MCF 10A (cell line): ENCODE results near the gene SRD5A1. TPM values are rescaled to one million over a fixed set of nuclear protein-coding genes. Genes with fewer than 3 reads are reported as not detected.
A peak's percentile ranks its signal among the peaks of the same experiment; 100 is the strongest.

ENCODE experiments used
- BruUV-seq: library from RNA; stranded (reverse); fragments of 400-500 nt; replicated peaks from 2 replicates; lab custom pipeline; 2021; lab: Mats Ljungman, UMichigan
- CTCF ChIA-PET: fragments of 300-600 bp; sonication (Branson Sonifier 250); formaldehyde crosslinking; extraction: SDS; loops from one replicate; lab custom pipeline; 2021; ENCODE audit warnings: antibody characterized with exemption, inconsistent platforms; lab: Yijun Ruan, JAX
- POLR2A ChIA-PET: fragments of 300-600, 350-650 bp; sonication (Branson Sonifier 250); formaldehyde crosslinking; extraction: SDS; loops from one replicate; lab custom pipeline; 2020; ENCODE audit warnings: antibody characterized with exemption, inconsistent platforms; lab: Yijun Ruan, JAX
- DNase-seq: peaks from one replicate; pipeline ENCODE4 v3.0.0-alpha.2; 2018; ENCODE audit not compliant: unreplicated experiment
- H3K27ac Mint-ChIP-seq: one replicate; pipeline ENCODE4 v1.8.0; 2022; ENCODE audit warnings: mild to moderate bottlenecking, low read depth, mixed read lengths; ENCODE audit not compliant: unreplicated experiment
- H3K27me3 Mint-ChIP-seq: one replicate; pipeline ENCODE4 v1.8.0; 2022; ENCODE audit warnings: mixed read lengths; ENCODE audit not compliant: insufficient read depth, unreplicated experiment
- H3K36me3 Mint-ChIP-seq: one replicate; pipeline ENCODE4 v1.8.0; 2022; ENCODE audit warnings: mild to moderate bottlenecking, moderate library complexity, mixed read lengths; ENCODE audit not compliant: insufficient read depth, unreplicated experiment
- H3K4me1 Mint-ChIP-seq: one replicate; pipeline ENCODE4 v1.8.0; 2022; ENCODE audit warnings: mixed read lengths; ENCODE audit not compliant: insufficient read depth, unreplicated experiment
- H3K4me3 Mint-ChIP-seq: one replicate; pipeline ENCODE4 v1.8.0; 2022; ENCODE audit warnings: mild to moderate bottlenecking, moderate library complexity, mixed read lengths; ENCODE audit not compliant: unreplicated experiment
- H3K9me3 Mint-ChIP-seq: one replicate; pipeline ENCODE4 v1.8.0; 2022; ENCODE audit warnings: mixed read lengths; ENCODE audit not compliant: unreplicated experiment
- CTCF ChIP-seq: fragments of 200-600 bp; IDR thresholded peaks from one replicate; pipeline ENCODE4 v1.8.0; 2022; ENCODE audit warnings: antibody characterized with exemption, mild to moderate bottlenecking; ENCODE audit not compliant: unreplicated experiment
- intact Hi-C: fragments of 100-400 bp; cut with micrococcal nuclease; formaldehyde crosslinking; loops from 2 replicates; pipeline ENCODE4 v1.14.1; 2022
- total RNA-seq: library from RNA; stranded (reverse); gene quantifications from 2 replicates; pipeline ENCODE4 v1.2.3, GENCODE V29; 2022

Gene SRD5A1
- total RNA-seq, 1 experiment from 2014 or later, result 12.4 TPM

DNA sequence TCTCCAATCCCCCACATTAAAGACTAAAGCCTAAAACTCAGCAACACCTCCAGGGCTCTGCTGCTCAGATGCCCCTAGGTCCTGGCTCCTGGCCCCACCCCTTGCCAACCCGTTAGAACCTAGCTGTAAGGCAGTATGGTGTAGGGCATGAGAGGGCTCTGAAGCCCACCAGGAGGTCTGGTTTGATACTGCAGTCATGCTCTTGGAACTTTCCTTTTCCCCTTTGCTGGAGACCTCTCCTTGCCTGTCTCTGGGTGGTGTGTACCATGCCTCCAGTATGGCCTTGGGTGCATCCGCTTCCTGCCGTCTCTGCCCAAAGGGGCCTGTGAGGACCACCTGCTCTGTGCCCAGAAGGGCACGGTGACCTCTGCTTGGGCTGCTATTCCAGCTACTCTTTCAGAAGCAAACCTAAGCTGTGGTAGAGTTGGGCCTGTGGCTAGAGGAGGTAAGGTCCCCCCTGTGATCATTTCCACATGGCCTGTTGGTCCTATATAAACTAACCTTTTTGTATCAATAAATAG, 83.4 kb downstream of the SRD5A1 start:
- ChIA-PET CTCF (interaction anchor here (0.6 to 1.8 kb wide), 7 partner anchors 11 to 1295 kb away, joined by 3 to 6 read pairs (median 4); no protein-coding TSS in a partner anchor), POLR2A (interaction anchor here (1.2 to 1.7 kb wide), 4 partner anchors 14 to 84 kb away, joined by 3 to 9 read pairs (median 4); partner anchors contain the start of genes NSUN2 and SRD5A1)
- intact Hi-C loops, result no loop called here
- H3K36me3 Mint-ChIP-seq, result peaks cover 10% of the 10 kb centered on the region
- no peak for TF ChIP-seq CTCF
- no peak for DNase-seq
- peak overlapping the region; percentile 64 for H3K27ac Mint-ChIP-seq
- no peaks in the 10 kb centered on the region for H3K27me3 Mint-ChIP-seq
- peaks cover 52% of the 10 kb centered on the region for H3K4me1 Mint-ChIP-seq
- H3K9me3 Mint-ChIP-seq, result no peaks in the 10 kb centered on the region
- no TSS peak for BruUV-seq
- peak overlapping the region; percentile 78 for H3K4me3 Mint-ChIP-seq

GRCh38 chr5:6717247-6717646, 84.0 kb downstream of the SRD5A1 start:
- H3K27ac Mint-ChIP-seq, result no peak overlapping the region
- no peak for TF ChIP-seq CTCF
- no peaks in the 10 kb centered on the region for H3K9me3 Mint-ChIP-seq
- CTCF ChIA-PET, result interaction anchor here (0.6 to 1.8 kb wide), 7 partner anchors 10 to 1097 kb away, joined by 3 to 7 read pairs (median 5); partner anchors contain the start of genes NSUN2 and SRD5A1
- intact Hi-C loops, result no loop called here
- H3K4me1 Mint-ChIP-seq, result peaks cover 55% of the 10 kb centered on the region
- no peaks in the 10 kb centered on the region for H3K27me3 Mint-ChIP-seq
- no peak for DNase-seq
- POLR2A ChIA-PET, result interaction anchor here (1.2 to 1.7 kb wide), 4 partner anchors 13 to 84 kb away, joined by 3 to 9 read pairs (median 4); partner anchors contain the start of genes NSUN2 and SRD5A1
- H3K36me3 Mint-ChIP-seq, result peaks cover 11% of the 10 kb centered on the region
- peak overlapping the region; percentile 78 for H3K4me3 Mint-ChIP-seq
- BruUV-seq, result no TSS peak

DNA sequence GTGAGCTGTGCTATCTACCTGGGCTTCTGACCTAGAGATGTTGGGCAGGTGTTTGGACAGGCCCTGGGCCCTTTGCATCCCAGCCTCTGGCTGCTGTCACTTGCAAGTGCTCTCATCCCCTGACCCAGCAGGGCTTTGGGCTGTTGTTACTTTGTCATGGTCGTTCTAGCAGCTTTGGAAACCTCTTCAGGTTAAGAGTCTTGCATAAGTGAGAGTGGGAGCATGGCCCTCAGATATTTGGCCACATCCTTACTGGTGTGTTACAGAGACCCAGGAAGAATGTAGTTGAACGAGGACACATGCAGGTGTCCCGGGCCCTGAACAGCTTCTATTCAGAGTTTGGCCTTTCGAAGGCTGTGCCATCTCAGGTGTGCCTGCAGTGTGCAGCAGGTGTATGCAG, 84.4 kb downstream of the SRD5A1 start:
- DNase-seq, result no peak
- TF ChIP-seq CTCF, result no peak
- Mint-ChIP-seq H3K4me1 (peaks cover 55% of the 10 kb centered on the region), H3K36me3 (peaks cover 11% of the 10 kb centered on the region), H3K4me3 (no peak overlapping the region), H3K27ac (no peak overlapping the region), H3K27me3 (no peaks in the 10 kb centered on the region), H3K9me3 (no peaks in the 10 kb centered on the region)
- intact Hi-C loops, result no loop called here
- ChIA-PET CTCF (interaction anchor here (0.8 to 1.8 kb wide), 5 partner anchors 10 to 85 kb away, joined by 3 to 7 read pairs (median 5); partner anchors contain the start of genes NSUN2 and SRD5A1), POLR2A (interaction anchor here (1.2 to 1.7 kb wide), 4 partner anchors 13 to 85 kb away, joined by 3 to 9 read pairs (median 4); partner anchors contain the start of genes NSUN2 and SRD5A1)
- BruUV-seq, result no TSS peak

DNA sequence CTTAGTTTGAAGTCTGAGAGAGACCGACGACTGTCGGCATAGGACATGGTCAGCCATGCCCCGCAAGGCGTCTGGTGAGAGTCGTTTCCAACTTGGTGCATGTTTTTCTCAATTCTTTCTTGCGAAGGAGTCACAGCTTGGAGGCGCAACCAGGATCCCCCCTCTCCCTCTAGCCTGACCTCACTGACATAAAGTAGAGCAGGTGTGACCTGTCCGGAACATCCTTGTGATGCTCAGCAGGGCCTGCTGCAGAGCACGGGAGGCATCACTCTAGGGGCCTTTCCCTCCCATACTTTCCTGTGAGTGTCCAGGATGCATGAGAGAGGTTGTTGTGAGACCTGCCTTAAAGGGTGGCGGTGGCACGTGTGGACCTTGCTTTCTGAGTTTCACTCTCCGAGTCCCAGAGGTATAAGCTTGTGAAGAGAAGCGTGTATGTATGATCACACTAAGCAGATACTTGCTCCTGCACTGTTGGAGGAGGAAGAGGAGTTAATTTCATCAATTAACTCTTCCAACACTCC, 85.0 kb downstream of the SRD5A1 start:
- DNase-seq, result no peak
- Mint-ChIP-seq H3K36me3 (peaks cover 13% of the 10 kb centered on the region), H3K9me3 (no peaks in the 10 kb centered on the region), H3K4me1 (peaks cover 57% of the 10 kb centered on the region), H3K27me3 (no peaks in the 10 kb centered on the region), H3K4me3 (no peak overlapping the region), H3K27ac (no peak overlapping the region)
- POLR2A ChIA-PET, result interaction anchor here (1.3 to 1.7 kb wide), 3 partner anchors 13 to 82 kb away, joined by 3 to 6 read pairs (median 3); no protein-coding TSS in a partner anchor
- CTCF ChIA-PET, result interaction anchor here (0.8 to 1.8 kb wide), 4 partner anchors 9 to 85 kb away, joined by 3 to 7 read pairs (median 4); partner anchors contain the start of genes NSUN2 and SRD5A1
- intact Hi-C loops, result no loop called here
- BruUV-seq, result no TSS peak
- no peak for TF ChIP-seq CTCF
